GM19452 (cell line): ENCODE data around the gene GJA1.

Experiments
- ATAC-seq: cut with Tn5 transposase; IDR thresholded peaks from one replicate; pipeline ENCODE4 v1.9.1; 2021; ENCODE audit not compliant: unreplicated experiment

GJA1 gene

DNA sequence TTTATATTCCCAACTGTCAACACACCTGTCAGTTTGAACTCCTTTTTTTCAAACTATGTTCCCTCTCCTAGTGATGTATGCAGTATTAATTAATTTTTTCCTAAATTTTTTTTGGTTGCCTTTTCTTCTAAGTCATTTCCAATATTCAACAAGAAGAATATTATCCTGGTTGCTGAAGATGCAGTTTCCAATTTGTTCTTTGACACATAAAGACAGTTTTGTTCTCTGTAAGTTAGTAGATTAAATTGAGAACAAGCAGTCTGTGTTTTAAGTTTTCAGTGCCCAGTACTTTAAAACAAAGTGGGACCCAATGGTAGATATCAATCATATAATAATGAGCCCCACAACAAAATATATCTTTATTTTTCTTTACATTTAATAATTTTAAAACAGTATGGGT lies 47.3 kb downstream of the GJA1 start:
- no peak for ATAC-seq

DNA sequence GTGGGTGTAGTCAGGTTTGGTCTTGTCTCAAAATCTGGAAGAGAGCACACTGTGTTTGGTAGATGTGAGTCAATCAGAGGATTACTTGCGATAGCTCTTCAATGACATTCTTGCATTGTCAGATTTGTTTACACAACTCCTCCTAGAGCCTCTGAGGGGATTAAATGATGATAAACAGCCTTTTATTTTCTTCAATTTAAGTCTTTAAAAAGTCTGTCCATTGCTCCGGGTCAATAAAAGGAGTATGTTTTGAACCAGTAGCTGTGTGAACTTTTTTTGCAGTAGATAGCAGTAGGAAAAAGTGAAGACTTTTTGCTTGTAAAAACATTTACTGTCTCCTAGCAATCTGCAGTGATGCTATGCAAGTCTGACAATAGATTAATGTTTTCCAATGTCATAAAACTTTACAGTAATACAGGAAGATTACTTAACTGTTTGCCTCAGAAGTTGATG lies 49.9 kb downstream of the GJA1 start:
- no peak for ATAC-seq

DNA sequence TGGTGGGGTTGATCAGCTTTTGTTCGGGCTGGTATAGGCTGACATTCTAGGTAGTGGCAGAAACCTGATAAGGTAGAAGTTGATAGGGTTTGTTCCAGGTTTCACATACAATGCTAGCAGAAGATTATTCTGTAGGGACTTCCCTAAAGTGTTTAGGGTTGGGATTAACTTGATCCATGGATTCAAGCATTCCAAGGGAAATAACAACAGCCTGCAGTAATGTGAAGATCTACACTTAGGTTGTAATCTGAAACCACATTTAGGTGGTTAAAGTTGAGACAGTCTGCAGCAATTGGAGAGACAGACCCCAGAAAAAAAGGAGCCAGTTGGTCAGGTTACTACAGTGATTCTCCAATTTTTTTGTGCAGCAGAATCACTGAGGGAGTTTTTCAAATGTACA lies 56.1 kb downstream of the GJA1 start:
- ATAC-seq: no peak

GRCh38 chr6:121492536-121492935 lies 57.1 kb downstream of the GJA1 start:
- ATAC-seq: no peak

DNA sequence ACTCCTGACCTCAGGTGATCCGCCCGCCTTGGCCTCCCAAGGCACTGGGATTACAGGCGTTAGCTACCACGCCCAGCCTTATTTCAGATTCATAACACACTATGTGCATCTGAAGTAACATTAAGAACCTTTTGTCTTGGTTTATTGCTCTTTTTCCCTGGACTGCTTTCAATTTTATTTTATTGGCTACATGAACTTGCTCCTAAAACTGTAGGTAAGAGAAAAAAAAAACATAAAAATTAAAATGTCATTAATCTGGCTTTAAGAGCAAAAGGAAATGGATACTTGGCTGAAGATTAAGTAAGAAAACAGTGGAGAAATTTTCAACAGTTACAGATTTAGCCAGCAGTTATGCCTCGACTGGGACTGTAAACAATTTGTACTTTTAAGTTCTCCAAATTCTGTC lies 62.5 kb downstream of the GJA1 start:
- no peak for ATAC-seq

DNA sequence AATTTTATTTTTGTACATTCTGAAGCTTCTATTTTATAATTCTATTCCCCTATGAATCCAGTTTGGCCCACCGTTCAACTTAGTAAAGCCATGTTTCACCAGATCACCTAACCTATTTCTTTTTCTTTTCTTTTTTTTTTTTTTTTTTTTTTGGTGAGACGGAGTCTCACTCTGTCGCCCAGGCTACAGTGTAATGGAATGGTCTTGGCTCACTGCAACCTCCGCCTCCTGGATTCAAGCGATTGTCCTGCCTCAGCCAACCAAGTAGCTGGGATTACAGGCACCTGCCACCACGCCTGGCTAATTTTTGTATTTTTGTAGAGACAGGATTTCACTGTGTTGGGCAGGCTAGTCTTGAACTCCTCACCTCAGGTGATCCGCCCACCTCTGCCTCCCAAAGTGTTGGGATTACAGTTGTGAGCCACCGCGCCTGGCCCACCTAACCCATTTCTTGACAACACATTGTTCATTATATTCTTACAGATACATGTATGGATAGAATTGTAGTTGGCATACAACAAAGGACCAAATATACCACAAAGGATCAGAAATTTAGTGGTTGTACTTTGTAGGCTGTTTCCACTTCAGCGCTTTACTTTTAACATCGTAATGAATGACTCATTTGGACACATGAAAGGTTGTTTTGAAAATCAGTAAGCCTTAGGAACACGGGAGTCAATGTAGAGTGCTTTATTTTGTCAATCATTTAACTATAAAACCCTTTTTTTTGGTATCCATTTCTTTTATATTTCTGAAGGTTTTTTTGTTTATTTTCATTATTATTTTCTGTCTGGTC lies 63.2 kb downstream of the GJA1 start:
- ATAC-seq: no peak
